Keratinocyte (primary cell): ENCODE data around the gene ACP1. TPM values are rescaled to one million over a fixed set of nuclear protein-coding genes. Genes with fewer than 3 reads are reported as not detected.

Experiments used
- DNase-seq: peaks from one replicate; pipeline ENCODE4 v3.0.0-alpha.2; 2011; ENCODE audit warnings: low read depth, missing footprints, low spot score
- FAIRE-seq: peaks from 2 replicates; lab custom pipeline; 2011; peaks lifted over from hg19 to GRCh38; lab: Jason Lieb, UNC
- H2AFZ ChIP-seq: 2 replicates; pipeline ENCODE4 v1.6.0; 2012; ENCODE audit warnings: low read length, control low read depth, inconsistent platforms; ENCODE audit not compliant: control insufficient read depth
- H3K27ac ChIP-seq: 2 replicates; pipeline ENCODE4 v1.5.1; 2011; ENCODE audit warnings: low read length; ENCODE audit not compliant: control insufficient read depth, insufficient read depth
- H3K27me3 ChIP-seq: 3 replicates; pipeline ENCODE4 v1.6.0; 2011; ENCODE audit warnings: low read length; ENCODE audit not compliant: control insufficient read depth, insufficient read depth; ENCODE audit errors: extremely low read depth
- H3K36me3 ChIP-seq, 2 experiments: 2 replicates in 1 of 2; 3 replicates in 1 of 2; pipeline ENCODE4 v1.5.1; 2011; ENCODE audit warnings: low read length in 2 of 2, mild to moderate bottlenecking in 1 of 2; ENCODE audit not compliant: control insufficient read depth in 2 of 2, insufficient read depth in 2 of 2; ENCODE audit errors: extremely low read depth in 1 of 2
- H3K4me1 ChIP-seq: 3 replicates; pipeline ENCODE4 v1.5.1; 2011; ENCODE audit warnings: low read length; ENCODE audit not compliant: control insufficient read depth, insufficient read depth; ENCODE audit errors: extremely low read depth
- H3K4me2 ChIP-seq: 3 replicates; pipeline ENCODE4 v1.6.0; 2011; ENCODE audit warnings: low read depth, low read length; ENCODE audit not compliant: control insufficient read depth, insufficient read depth; ENCODE audit errors: extremely low read depth
- H3K4me3 ChIP-seq, 3 experiments: fragments of 200-600 bp in 1 of 3; sonication (generic) in 1 of 3; 2 replicates in 2 of 3; 3 replicates in 1 of 3; pipeline ENCODE4 v1.5.1; 2011 to 2016; ENCODE audit warnings: low read length in 3 of 3, mild to moderate bottlenecking in 3 of 3, control low read depth in 2 of 3, inconsistent platforms in 1 of 3, low read depth in 1 of 3, mixed read lengths in 1 of 3, mixed run types in 1 of 3, moderate library complexity in 1 of 3; ENCODE audit not compliant: control insufficient read depth in 2 of 3, insufficient read depth in 2 of 3; ENCODE audit errors: extremely low read depth in 1 of 3
- H3K79me2 ChIP-seq: 2 replicates; pipeline ENCODE4 v1.6.0; 2012; ENCODE audit warnings: low read length; ENCODE audit not compliant: control insufficient read depth, insufficient read depth
- H3K9ac ChIP-seq: 3 replicates; pipeline ENCODE4 v1.6.0; 2011; ENCODE audit warnings: low read length; ENCODE audit not compliant: control insufficient read depth, insufficient read depth; ENCODE audit errors: extremely low read depth
- H3K9me1 ChIP-seq: 3 replicates; pipeline ENCODE4 v1.6.0; 2011; ENCODE audit warnings: low read length; ENCODE audit not compliant: control insufficient read depth, insufficient read depth; ENCODE audit errors: extremely low read depth
- H3K9me3 ChIP-seq: 2 replicates; pipeline ENCODE4 v1.5.1; 2012; ENCODE audit warnings: low read depth, low read length; ENCODE audit not compliant: control insufficient read depth
- H4K20me1 ChIP-seq: 3 replicates; pipeline ENCODE4 v1.6.0; 2011; ENCODE audit warnings: low read length; ENCODE audit not compliant: control insufficient read depth, insufficient read depth; ENCODE audit errors: extremely low read depth
- EZH2 ChIP-seq: IDR thresholded peaks from one replicate; pipeline ENCODE4 v1.6.1; 2012; ENCODE audit warnings: inconsistent platforms, mild to moderate bottlenecking, low read length, moderate library complexity
- dilution Hi-C: fragments of 300-500 bp; cut with MboI; formaldehyde crosslinking; loops from one replicate; pipeline ENCODE4 v1.7.0; 2020; ENCODE audit warnings: low sequenced_read_pairs; ENCODE audit not compliant: extremely low pct_ligation_motif_present
- polyA plus RNA-seq, 5 experiments: library from polyadenylated mRNA; depleted of rRNA in 3 of 5; stranded (reverse) in 3 of 5; stranded (forward) in 1 of 5; unstranded in 1 of 5; fragments of >200 nt; gene quantifications; 1 replicate in 1 of 5; 2 replicates in 3 of 5; 3 replicates in 1 of 5; pipeline versions ENCODE4 v1.2.1 to v1.2.3, GENCODE V29; 2011 to 2012; ENCODE audit warnings: missing spikeins in 2 of 5, low read depth in 1 of 5, low replicate concordance in 1 of 5
- TF ChIP-seq, protein P1 (sequence below), 3 experiments: IDR thresholded peaks in 1 of 3; conservative IDR thresholded peaks in 1 of 3; optimal IDR thresholded peaks in 1 of 3; 2 replicates in 2 of 3; 3 replicates in 1 of 3; pipeline versions ENCODE3 to v1.5.1; 2011; ENCODE audit warnings: low read length in 3 of 3, mild to moderate bottlenecking in 3 of 3, moderate library complexity in 2 of 3, control low read depth in 1 of 3, inconsistent platforms in 1 of 3; ENCODE audit not compliant: insufficient read depth in 2 of 3; ENCODE audit errors: extremely low read depth in 1 of 3

The ACP1 gene
- polyA plus RNA-seq, 1 donor (not counting 4 experiments of a cell fraction or from before 2014, with no cell fraction given), result 123 TPM

DNA sequence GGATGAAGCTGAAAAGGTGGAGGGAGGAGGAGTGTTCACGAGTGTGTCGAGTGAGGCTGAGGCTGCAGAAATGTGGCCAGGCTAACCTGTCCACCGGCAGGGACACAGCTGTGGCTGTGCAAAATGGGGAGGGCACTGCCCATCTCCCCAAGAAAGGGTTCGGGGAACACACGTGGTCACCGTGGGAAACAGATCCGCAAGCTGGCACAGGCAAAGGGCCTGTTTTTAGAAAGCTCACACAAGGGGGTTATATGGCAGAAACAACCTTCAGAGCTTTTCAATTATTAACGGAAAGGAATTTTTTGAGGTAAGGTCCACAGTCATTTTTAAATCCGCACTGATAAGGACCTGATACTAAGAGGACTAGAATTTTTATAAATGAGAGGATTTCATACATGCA, 36.6 kb upstream of the ACP1 start:
- H3K27me3 ChIP-seq, result no peaks in the 10 kb centered on the region
- TF ChIP-seq, protein P1, sequence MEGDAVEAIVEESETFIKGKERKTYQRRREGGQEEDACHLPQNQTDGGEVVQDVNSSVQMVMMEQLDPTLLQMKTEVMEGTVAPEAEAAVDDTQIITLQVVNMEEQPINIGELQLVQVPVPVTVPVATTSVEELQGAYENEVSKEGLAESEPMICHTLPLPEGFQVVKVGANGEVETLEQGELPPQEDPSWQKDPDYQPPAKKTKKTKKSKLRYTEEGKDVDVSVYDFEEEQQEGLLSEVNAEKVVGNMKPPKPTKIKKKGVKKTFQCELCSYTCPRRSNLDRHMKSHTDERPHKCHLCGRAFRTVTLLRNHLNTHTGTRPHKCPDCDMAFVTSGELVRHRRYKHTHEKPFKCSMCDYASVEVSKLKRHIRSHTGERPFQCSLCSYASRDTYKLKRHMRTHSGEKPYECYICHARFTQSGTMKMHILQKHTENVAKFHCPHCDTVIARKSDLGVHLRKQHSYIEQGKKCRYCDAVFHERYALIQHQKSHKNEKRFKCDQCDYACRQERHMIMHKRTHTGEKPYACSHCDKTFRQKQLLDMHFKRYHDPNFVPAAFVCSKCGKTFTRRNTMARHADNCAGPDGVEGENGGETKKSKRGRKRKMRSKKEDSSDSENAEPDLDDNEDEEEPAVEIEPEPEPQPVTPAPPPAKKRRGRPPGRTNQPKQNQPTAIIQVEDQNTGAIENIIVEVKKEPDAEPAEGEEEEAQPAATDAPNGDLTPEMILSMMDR (optimal IDR thresholded peaks at IDR 0.05 in 1 of 3, IDR thresholded peaks at IDR 0.05 in 1 of 3, conservative IDR thresholded peaks at IDR 0.05 in 1 of 3; ENCODE audit: extremely low read depth in 1 of 3, insufficient read depth in 2 of 3, low read length in 3 of 3), result no peak
- TF ChIP-seq EZH2, result no peak
- dilution Hi-C loops, result no loop called here
- no peak overlapping the region for H3K9ac ChIP-seq
- no peak overlapping the region for H3K4me2 ChIP-seq
- H3K9me3 ChIP-seq, result no peaks in the 10 kb centered on the region
- no peaks in the 10 kb centered on the region for H3K79me2 ChIP-seq
- DNase-seq (no peak), FAIRE-seq (no peak)
- H3K4me1 ChIP-seq, result no peaks in the 10 kb centered on the region
- H3K9me1 ChIP-seq, result no peaks in the 10 kb centered on the region
- H3K4me3 ChIP-seq, result no peak overlapping the region
- peaks cover 6 to 13% of the 10 kb centered on the region in 2 experiments for H3K36me3 ChIP-seq
- H2AFZ ChIP-seq, result no peak overlapping the region
- H3K27ac ChIP-seq, result no peak overlapping the region
- no peaks in the 10 kb centered on the region for H4K20me1 ChIP-seq

DNA sequence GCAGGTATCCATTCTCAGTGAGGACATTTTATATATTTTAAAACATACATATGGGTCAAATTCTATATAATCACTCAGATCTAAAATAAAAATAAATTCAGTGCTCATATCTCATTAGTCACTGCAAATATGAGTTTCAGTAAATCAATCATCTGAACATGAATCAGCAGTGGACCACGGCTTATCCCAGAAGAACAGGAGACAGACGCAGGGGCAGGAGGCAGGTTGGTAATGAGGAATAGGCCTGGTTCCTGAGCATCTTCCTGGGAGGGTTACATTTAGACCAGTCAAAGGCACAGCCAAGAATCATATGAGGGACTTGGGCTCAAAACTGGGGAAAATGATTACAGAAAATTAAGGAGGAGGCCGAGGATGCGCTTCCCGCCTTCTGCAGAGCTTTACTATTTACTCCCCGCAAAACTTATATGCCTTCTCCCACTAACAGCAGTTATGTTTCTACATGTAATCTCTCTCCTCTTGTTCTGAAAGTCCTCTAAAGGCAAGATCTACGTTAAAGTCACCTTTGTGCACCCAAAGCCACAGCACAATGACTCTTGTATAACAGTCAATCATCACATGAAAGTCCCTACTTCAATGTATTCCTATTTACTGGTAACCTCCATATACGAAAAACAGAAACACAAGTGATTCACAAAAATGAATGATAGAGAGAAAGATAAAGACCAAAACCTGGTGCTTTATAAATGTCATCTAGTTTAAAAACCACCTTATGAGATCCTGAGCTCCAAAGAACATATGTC, 36.0 kb upstream of the ACP1 start:
- Histone ChIP-seq H3K9me1 (no peaks in the 10 kb centered on the region), H3K4me1 (no peaks in the 10 kb centered on the region), H3K36me3 (peaks cover 6 to 13% of the 10 kb centered on the region in 2 experiments), H3K9me3 (no peaks in the 10 kb centered on the region), H3K27ac (no peak overlapping the region), H3K27me3 (no peaks in the 10 kb centered on the region), H2AFZ (no peak overlapping the region), H3K4me2 (no peak overlapping the region), H4K20me1 (no peaks in the 10 kb centered on the region), H3K79me2 (no peaks in the 10 kb centered on the region), H3K9ac (no peak overlapping the region), H3K4me3 (no peak overlapping the region)
- TF ChIP-seq, protein P1 (optimal IDR thresholded peaks at IDR 0.05 in 1 of 3, IDR thresholded peaks at IDR 0.05 in 1 of 3, conservative IDR thresholded peaks at IDR 0.05 in 1 of 3; ENCODE audit: extremely low read depth in 1 of 3, insufficient read depth in 2 of 3, low read length in 3 of 3), result no peak
- TF ChIP-seq EZH2, result no peak
- FAIRE-seq, result no peak
- DNase-seq, result no peak
- dilution Hi-C loops, result no loop called here
